HepG2 (cell line): ENCODE data around the gene DYRK1B. TPM values are rescaled to one million over a fixed set of nuclear protein-coding genes. Genes with fewer than 3 reads are reported as not detected.

Experiments used
- BRD4 ChIP-seq: sonication (generic); formaldehyde crosslinking; IDR thresholded peaks from 2 replicates; pipeline ENCODE4 v1.4.0; 2020; ENCODE audit warnings: missing genetic modification reagents
- CENPT ChIP-seq: sonication (generic); formaldehyde crosslinking; IDR thresholded peaks from 2 replicates; pipeline ENCODE4 v1.8.0; 2022; ENCODE audit warnings: low read depth, mild to moderate bottlenecking, moderate library complexity, missing genetic modification reagents
- ESRRA ChIP-seq: sonication (generic); formaldehyde crosslinking; IDR thresholded peaks from 2 replicates; pipeline ENCODE4 v1.5.1; 2020; ENCODE audit warnings: mild to moderate bottlenecking, low read depth, missing genetic modification reagents
- HOXD1 ChIP-seq: sonication (generic); formaldehyde crosslinking; IDR thresholded peaks from 2 replicates; pipeline ENCODE4 v1.5.0; 2020; ENCODE audit warnings: missing genetic modification reagents
- MEIS1 ChIP-seq: sonication (generic); formaldehyde crosslinking; IDR thresholded peaks from 2 replicates; pipeline ENCODE4 v1.9.0; 2021; ENCODE audit warnings: mild to moderate bottlenecking, missing genetic modification reagents, moderate library complexity, borderline replicate concordance
- MIER3 ChIP-seq: IDR thresholded peaks from 2 replicates; pipeline ENCODE4 v1.6.1; 2016; ENCODE audit warnings: missing compliant biosample characterization, borderline replicate concordance
- RBM22 ChIP-seq: fragments of 200-400 bp; formaldehyde crosslinking; optimal IDR thresholded peaks from 2 replicates; pipeline ENCODE3; 2017; ENCODE audit warnings: mild to moderate bottlenecking, low read length, moderate library complexity
- SNRNP70 ChIP-seq: fragments of 200-400 bp; formaldehyde crosslinking; IDR thresholded peaks from 2 replicates; pipeline ENCODE4 v1.6.1; 2017; ENCODE audit warnings: mild to moderate bottlenecking, low read depth, low read length, moderate library complexity
- WIZ ChIP-seq: sonication (generic); formaldehyde crosslinking; IDR thresholded peaks from 2 replicates; pipeline ENCODE4 v1.5.1; 2020; ENCODE audit warnings: mild to moderate bottlenecking, missing genetic modification reagents
- ZBTB34 ChIP-seq: sonication (generic); formaldehyde crosslinking; IDR thresholded peaks from 2 replicates; pipeline ENCODE4 v1.8.0; 2022; ENCODE audit warnings: mild to moderate bottlenecking, missing genetic modification reagents
- ZIK1 ChIP-seq: sonication (generic); formaldehyde crosslinking; IDR thresholded peaks from 2 replicates; pipeline ENCODE4 v1.5.0; 2020; ENCODE audit warnings: mild to moderate bottlenecking, low read depth, missing genetic modification reagents, borderline replicate concordance
- ZNF18 ChIP-seq: sonication (generic); formaldehyde crosslinking; IDR thresholded peaks from 2 replicates; pipeline ENCODE4 v1.8.0; 2022; ENCODE audit warnings: mild to moderate bottlenecking, missing genetic modification reagents; ENCODE audit not compliant: insufficient replicate concordance
- ZNF24 ChIP-seq: fragments of 450-650 bp; IDR thresholded peaks from 2 replicates; pipeline ENCODE4 v1.6.1; 2017; ENCODE audit warnings: antibody characterized with exemption, mild to moderate bottlenecking
- ZNF34 ChIP-seq: sonication (generic); formaldehyde crosslinking; IDR thresholded peaks from 2 replicates; pipeline ENCODE4 v1.4.0; 2020; ENCODE audit warnings: mild to moderate bottlenecking, missing genetic modification reagents, borderline replicate concordance
- ZNF382 ChIP-seq: sonication (generic); formaldehyde crosslinking; IDR thresholded peaks from 2 replicates; pipeline ENCODE4 v1.5.0; 2020; ENCODE audit warnings: missing genetic modification reagents, mild to moderate bottlenecking, borderline replicate concordance
- ZNF558 ChIP-seq: sonication (generic); formaldehyde crosslinking; IDR thresholded peaks from 2 replicates; pipeline ENCODE4 v1.9.0; 2022; ENCODE audit warnings: mild to moderate bottlenecking, missing genetic modification reagents, borderline replicate concordance
- ZNF576 ChIP-seq: sonication (generic); formaldehyde crosslinking; IDR thresholded peaks from 2 replicates; pipeline ENCODE4 v1.4.0; 2020; ENCODE audit warnings: mild to moderate bottlenecking, missing genetic modification reagents
- polyA plus RNA-seq, 8 experiments: library from polyadenylated mRNA; depleted of rRNA in 3 of 8; stranded (reverse) in 7 of 8; unstranded in 1 of 8; fragments of >200 nt; fragmentation: Illumina TruSeq in 4 of 8; extraction: Trizol in 4 of 8; gene quantifications; 2 replicates each; pipeline versions ENCODE4 v1.2.1 to v1.2.3, GENCODE V29; 2011 to 2016; ENCODE audit warnings: low read depth in 4 of 8, missing spikeins in 1 of 8, mixed read lengths in 1 of 8; ENCODE audit not compliant: insufficient read depth in 1 of 8
- total RNA-seq, 5 experiments: library from RNA; depleted of rRNA; stranded (reverse); fragments of >200 nt; fragmentation: Illumina TruSeq; extraction: Trizol; gene quantifications; 2 replicates each; pipeline ENCODE4 v1.2.3, GENCODE V29; 2016; ENCODE audit warnings: low read depth in 1 of 5
- TF ChIP-seq, protein P1 (sequence below): sonication (generic); formaldehyde crosslinking; IDR thresholded peaks from 2 replicates; pipeline ENCODE4 v1.8.1; 2023; ENCODE audit warnings: missing genetic modification reagents, mild to moderate bottlenecking, borderline replicate concordance
- TF ChIP-seq, protein P2 (sequence below): sonication (generic); formaldehyde crosslinking; IDR thresholded peaks from 2 replicates; pipeline ENCODE4 v1.4.0; 2020; ENCODE audit warnings: missing genetic modification reagents, borderline replicate concordance
- TF ChIP-seq, protein P3 (sequence below): fragments of 450-650 bp; IDR thresholded peaks from 2 replicates; pipeline ENCODE4 v1.6.1; 2017

DYRK1B gene
- total and polyA plus RNA-seq, 2 of the 13 experiments (the other 11 are each of a cell fraction or from before 2014, with no cell fraction given) = 0.82 to 1.3 TPM

DNA sequence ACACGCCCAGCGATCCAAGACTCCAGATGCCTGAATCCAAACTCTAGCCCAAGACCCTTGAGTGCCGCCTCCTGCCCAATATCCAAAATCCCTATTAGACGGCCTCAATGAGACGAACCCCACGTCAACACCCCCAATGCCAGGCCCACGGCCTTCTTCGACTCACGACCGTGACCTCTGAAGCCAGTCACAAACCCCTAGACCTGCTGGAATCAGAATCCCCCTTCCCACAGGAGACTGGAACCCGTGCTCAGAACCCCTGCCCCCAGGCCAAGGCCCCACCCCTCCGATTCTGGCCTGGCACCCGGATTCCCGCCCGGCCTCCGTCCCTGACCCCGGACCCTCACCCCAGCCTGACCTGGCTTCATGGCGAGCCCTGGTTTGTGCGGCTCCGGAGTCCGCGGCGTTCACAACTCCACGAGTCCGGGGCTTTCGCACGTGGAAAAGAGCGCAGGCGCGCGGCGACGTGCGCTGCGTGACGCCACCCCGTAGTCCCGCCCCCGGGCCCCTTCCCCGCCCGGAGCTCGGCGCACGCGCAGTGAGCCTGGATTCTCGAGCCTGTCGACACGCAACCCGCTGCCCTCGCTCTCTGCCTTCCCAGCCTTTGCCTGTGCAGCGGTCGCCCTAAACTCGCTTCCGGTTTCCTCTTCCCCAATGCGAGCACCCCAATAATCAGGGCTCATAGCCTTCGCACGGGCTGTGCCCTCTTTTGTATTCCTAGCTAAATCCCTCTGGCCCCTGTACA is 12.1 kb upstream of the DYRK1B start, which contains the start of gene FBL (continued):
- TF ChIP-seq, protein P1, sequence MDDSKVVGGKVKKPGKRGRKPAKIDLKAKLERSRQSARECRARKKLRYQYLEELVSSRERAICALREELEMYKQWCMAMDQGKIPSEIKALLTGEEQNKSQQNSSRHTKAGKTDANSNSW = 0 out of 2 replicates have a peak, but pooled peaks have one; percentile 63
- TF ChIP-seq ZNF24 (no peak), ZIK1 (CRISPR knock-in tag) (peak; percentile 88), HOXD1 (CRISPR knock-in tag) (no peak), CENPT (CRISPR knock-in tag) (no peak), SNRNP70 (no peak), ZNF576 (no peak), WIZ (CRISPR knock-in tag) (no peak), MIER3 (CRISPR knock-in tag) (no peak), ZNF382 (CRISPR knock-in tag) (no peak), ZNF18 (no peak), MEIS1 (CRISPR knock-in tag) (no peak), RBM22 (no peak), ZNF558 (0 out of 2 replicates have a peak, but pooled peaks have one; percentile 26), ZBTB34 (CRISPR knock-in tag) (no peak), BRD4 (CRISPR knock-in tag) (no peak; the same call in 1 of the 2 replicates), ESRRA (CRISPR knock-in tag) (no peak), ZNF34 (CRISPR knock-in tag) (no peak)
- TF ChIP-seq, protein P2, sequence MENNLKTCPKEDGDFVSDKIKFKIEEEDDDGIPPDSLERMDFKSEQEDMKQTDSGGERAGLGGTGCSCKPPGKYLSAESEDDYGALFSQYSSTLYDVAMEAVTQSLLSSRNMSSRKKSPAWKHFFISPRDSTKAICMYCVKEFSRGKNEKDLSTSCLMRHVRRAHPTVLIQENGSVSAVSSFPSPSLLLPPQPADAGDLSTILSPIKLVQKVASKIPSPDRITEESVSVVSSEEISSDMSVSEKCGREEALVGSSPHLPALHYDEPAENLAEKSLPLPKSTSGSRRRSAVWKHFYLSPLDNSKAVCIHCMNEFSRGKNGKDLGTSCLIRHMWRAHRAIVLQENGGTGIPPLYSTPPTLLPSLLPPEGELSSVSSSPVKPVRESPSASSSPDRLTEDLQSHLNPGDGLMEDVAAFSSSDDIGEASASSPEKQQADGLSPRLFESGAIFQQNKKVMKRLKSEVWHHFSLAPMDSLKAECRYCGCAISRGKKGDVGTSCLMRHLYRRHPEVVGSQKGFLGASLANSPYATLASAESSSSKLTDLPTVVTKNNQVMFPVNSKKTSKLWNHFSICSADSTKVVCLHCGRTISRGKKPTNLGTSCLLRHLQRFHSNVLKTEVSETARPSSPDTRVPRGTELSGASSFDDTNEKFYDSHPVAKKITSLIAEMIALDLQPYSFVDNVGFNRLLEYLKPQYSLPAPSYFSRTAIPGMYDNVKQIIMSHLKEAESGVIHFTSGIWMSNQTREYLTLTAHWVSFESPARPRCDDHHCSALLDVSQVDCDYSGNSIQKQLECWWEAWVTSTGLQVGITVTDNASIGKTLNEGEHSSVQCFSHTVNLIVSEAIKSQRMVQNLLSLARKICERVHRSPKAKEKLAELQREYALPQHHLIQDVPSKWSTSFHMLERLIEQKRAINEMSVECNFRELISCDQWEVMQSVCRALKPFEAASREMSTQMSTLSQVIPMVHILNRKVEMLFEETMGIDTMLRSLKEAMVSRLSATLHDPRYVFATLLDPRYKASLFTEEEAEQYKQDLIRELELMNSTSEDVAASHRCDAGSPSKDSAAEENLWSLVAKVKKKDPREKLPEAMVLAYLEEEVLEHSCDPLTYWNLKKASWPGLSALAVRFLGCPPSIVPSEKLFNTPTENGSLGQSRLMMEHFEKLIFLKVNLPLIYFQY (CRISPR knock-in tag) = no peak
- TF ChIP-seq, protein P3, sequence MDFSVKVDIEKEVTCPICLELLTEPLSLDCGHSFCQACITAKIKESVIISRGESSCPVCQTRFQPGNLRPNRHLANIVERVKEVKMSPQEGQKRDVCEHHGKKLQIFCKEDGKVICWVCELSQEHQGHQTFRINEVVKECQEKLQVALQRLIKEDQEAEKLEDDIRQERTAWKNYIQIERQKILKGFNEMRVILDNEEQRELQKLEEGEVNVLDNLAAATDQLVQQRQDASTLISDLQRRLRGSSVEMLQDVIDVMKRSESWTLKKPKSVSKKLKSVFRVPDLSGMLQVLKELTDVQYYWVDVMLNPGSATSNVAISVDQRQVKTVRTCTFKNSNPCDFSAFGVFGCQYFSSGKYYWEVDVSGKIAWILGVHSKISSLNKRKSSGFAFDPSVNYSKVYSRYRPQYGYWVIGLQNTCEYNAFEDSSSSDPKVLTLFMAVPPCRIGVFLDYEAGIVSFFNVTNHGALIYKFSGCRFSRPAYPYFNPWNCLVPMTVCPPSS = no peak
